MM.1S (cell line): ENCODE measurements around the gene ADAMTS17.

Experiments
- DNase-seq: peaks from one replicate; pipeline ENCODE4 v3.0.0-alpha.2; 2015
- H2AFZ ChIP-seq: fragments of 300-600 bp; sonication (generic); 2 replicates; pipeline ENCODE4 v1.6.0; 2016; ENCODE audit warnings: antibody characterized with exemption, low read length
- H3F3A ChIP-seq: fragments of 300-600 bp; sonication (generic); 2 replicates; pipeline ENCODE4 v1.6.1; 2016; ENCODE audit warnings: mild to moderate bottlenecking, antibody characterized with exemption, low read length, moderate library complexity, mixed read lengths; ENCODE audit not compliant: insufficient read depth
- H3K27ac ChIP-seq: fragments of 300-600 bp; sonication (generic); 2 replicates; pipeline ENCODE4 v1.5.1; 2016; ENCODE audit warnings: mild to moderate bottlenecking, low read length
- H3K27me3 ChIP-seq: fragments of 300-600 bp; sonication (generic); replicated peaks from 2 replicates; pipeline ENCODE4 v1.6.0; 2016; ENCODE audit warnings: low read length; ENCODE audit not compliant: insufficient read depth
- H3K36me3 ChIP-seq: fragments of 300-600 bp; sonication (generic); replicated peaks from 2 replicates; pipeline ENCODE4 v1.6.1; 2016; ENCODE audit warnings: mild to moderate bottlenecking, low read length, mixed read lengths; ENCODE audit not compliant: insufficient read depth
- H3K4me1 ChIP-seq: fragments of 300-600 bp; sonication (generic); 2 replicates; pipeline ENCODE4 v1.6.1; 2016; ENCODE audit warnings: low read length, mixed read lengths
- H3K4me2 ChIP-seq: fragments of 300-600 bp; sonication (generic); 2 replicates; pipeline ENCODE4 v1.6.0; 2016; ENCODE audit warnings: low read depth, low read length
- H3K4me3 ChIP-seq: fragments of 300-600 bp; sonication (generic); 2 replicates; pipeline ENCODE4 v1.5.1; 2016; ENCODE audit warnings: low read length, mixed read lengths
- H3K79me2 ChIP-seq: fragments of 300-600 bp; sonication (generic); 2 replicates; pipeline ENCODE4 v1.6.1; 2016; ENCODE audit warnings: mixed run types, low read length, mixed read lengths
- H3K9ac ChIP-seq: fragments of 300-600 bp; sonication (generic); 2 replicates; pipeline ENCODE4 v1.6.1; 2016; ENCODE audit warnings: low read length, mixed read lengths
- H3K9me2 ChIP-seq: fragments of 300-600 bp; sonication (generic); replicated peaks from 2 replicates; pipeline ENCODE4 v1.6.1; 2016; ENCODE audit warnings: mild to moderate bottlenecking, low read length, mixed read lengths; ENCODE audit not compliant: insufficient read depth
- H3K9me3 ChIP-seq: fragments of 300-600 bp; sonication (generic); replicated peaks from 2 replicates; pipeline ENCODE4 v1.6.1; 2016; ENCODE audit warnings: mild to moderate bottlenecking, low read length, mixed read lengths; ENCODE audit not compliant: insufficient read depth
- H4K20me1 ChIP-seq: fragments of 300-600 bp; sonication (generic); 2 replicates; pipeline ENCODE4 v1.6.1; 2016; ENCODE audit warnings: mild to moderate bottlenecking, low read length, moderate library complexity, mixed read lengths; ENCODE audit not compliant: insufficient read depth
- EZH2 ChIP-seq: fragments of 300-600 bp; sonication (generic); optimal IDR thresholded peaks from 2 replicates; pipeline ENCODE3; 2017; ENCODE audit warnings: low read depth, mild to moderate bottlenecking, antibody characterized with exemption, low read length, mixed read lengths
- EZH2phosphoT487 ChIP-seq: fragments of 300-600 bp; sonication (generic); IDR thresholded peaks from 2 replicates; pipeline ENCODE4 v1.6.1; 2018; ENCODE audit warnings: antibody characterized with exemption, low read length
- TF ChIP-seq, protein P1 (sequence below): fragments of 300-600 bp; sonication (generic); IDR thresholded peaks from 2 replicates; pipeline ENCODE4 v1.5.1; 2016; ENCODE audit warnings: antibody characterized with exemption, low read length, mixed read lengths

Gene ADAMTS17

DNA sequence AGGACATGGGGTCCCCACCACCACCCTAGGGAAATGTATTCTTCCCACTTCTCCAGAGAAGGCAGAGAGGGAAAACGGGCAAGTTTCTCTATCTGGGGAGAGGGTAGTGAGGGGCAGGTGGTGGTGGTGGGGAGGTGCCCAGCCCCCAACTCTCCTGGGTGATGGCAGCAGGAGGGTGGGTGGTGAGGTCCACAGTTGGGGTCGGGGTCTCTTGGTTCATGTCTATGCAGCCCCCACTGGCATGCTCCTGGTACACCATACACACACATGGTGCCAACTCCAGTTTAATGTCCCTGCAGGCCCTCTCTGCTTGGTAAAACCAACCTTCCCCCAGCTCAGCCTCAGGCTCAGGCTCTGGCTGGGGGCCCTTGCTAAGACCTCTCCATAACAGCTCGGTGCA lies 354.1 kb downstream of the ADAMTS17 start:
- Histone ChIP-seq H3K27ac (no peak overlapping the region), H3K27me3 (no peaks in the 10 kb centered on the region), H4K20me1 (no peaks in the 10 kb centered on the region), H2AFZ (no peak overlapping the region), H3K9me3 (no peaks in the 10 kb centered on the region), H3K9ac (no peak overlapping the region), H3K4me3 (no peak overlapping the region), H3F3A (no peaks in the 10 kb centered on the region), H3K9me2 (no peaks in the 10 kb centered on the region), H3K4me1 (no peaks in the 10 kb centered on the region), H3K36me3 (no peaks in the 10 kb centered on the region), H3K79me2 (no peaks in the 10 kb centered on the region), H3K4me2 (no peak overlapping the region)
- DNase-seq, result no peak
- TF ChIP-seq EZH2phosphoT487 (no peak), EZH2 (no peak)
- TF ChIP-seq, protein P1, sequence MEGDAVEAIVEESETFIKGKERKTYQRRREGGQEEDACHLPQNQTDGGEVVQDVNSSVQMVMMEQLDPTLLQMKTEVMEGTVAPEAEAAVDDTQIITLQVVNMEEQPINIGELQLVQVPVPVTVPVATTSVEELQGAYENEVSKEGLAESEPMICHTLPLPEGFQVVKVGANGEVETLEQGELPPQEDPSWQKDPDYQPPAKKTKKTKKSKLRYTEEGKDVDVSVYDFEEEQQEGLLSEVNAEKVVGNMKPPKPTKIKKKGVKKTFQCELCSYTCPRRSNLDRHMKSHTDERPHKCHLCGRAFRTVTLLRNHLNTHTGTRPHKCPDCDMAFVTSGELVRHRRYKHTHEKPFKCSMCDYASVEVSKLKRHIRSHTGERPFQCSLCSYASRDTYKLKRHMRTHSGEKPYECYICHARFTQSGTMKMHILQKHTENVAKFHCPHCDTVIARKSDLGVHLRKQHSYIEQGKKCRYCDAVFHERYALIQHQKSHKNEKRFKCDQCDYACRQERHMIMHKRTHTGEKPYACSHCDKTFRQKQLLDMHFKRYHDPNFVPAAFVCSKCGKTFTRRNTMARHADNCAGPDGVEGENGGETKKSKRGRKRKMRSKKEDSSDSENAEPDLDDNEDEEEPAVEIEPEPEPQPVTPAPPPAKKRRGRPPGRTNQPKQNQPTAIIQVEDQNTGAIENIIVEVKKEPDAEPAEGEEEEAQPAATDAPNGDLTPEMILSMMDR, result no peak

DNA sequence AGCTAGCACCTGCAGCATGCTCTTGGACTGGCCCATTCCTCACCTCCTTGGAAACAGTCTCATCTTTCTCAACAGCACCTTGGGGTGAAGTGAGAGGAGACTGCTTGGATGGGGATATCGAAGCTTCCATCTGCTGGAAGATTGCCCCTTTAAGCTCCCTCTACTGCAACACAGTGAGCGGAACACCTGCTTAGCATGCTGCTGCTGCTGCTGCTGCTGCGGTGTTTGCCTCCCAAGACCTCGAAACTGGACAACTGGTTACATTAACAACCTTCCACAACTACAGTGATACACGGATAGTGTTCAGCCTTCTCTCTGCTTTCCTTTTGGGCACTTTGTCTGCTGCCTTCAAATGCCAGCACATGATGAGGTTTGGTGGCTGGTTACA lies 354.7 kb downstream of the ADAMTS17 start:
- Histone ChIP-seq H3K27ac (no peak overlapping the region), H3K4me1 (no peaks in the 10 kb centered on the region), H3K36me3 (no peaks in the 10 kb centered on the region), H3K79me2 (no peaks in the 10 kb centered on the region), H4K20me1 (no peaks in the 10 kb centered on the region), H3K9me2 (no peaks in the 10 kb centered on the region), H3K27me3 (no peaks in the 10 kb centered on the region), H3K9me3 (no peaks in the 10 kb centered on the region), H2AFZ (no peak overlapping the region), H3K4me2 (no peak overlapping the region), H3K9ac (no peak overlapping the region), H3F3A (no peaks in the 10 kb centered on the region), H3K4me3 (no peak overlapping the region)
- DNase-seq, result no peak
- TF ChIP-seq EZH2phosphoT487 (no peak), EZH2 (no peak)
- TF ChIP-seq, protein P1, result no peak

DNA sequence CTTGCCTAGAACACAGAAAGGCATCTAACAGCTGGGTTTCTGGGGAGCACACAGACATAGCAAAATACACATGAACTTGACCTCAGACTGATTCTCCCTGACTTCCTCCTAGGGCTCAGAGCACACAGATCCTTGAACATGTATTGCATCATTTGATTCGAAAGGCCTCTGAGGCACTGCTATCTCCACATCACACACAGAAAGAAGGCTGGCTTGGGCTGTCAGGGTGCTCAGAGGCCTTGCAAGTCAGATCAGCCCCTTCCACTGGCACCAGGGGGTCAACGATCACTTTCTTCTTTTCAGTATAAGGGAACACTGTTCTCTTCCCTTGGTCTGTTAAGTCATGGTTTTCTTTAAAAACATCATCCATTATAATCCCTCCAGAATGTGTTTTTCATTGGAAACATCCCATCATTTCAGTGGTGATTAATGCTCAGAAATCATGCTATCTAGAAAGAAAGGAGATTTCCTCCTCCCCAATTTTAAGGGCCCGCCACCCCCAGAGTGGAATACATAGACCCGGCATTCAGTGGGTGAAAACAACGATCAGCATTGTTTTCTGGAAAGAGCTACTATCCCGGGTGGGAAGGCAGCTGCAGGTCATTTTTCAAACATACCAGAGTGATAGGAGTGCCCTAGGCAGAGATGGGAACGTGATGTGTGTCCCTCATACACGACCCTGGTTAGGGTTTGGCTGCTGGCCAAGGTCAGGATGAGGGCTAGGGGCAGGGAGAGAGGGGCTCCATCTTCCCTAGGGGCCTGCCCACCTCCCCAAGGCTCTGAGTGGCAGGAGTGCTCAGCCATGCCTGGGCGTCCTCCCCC lies 355.3 kb downstream of the ADAMTS17 start:
- H4K20me1 ChIP-seq, result no peaks in the 10 kb centered on the region
- no peak overlapping the region for H3K27ac ChIP-seq
- no peak overlapping the region for H3K4me3 ChIP-seq
- H3F3A ChIP-seq, result no peaks in the 10 kb centered on the region
- no peak for DNase-seq
- no peaks in the 10 kb centered on the region for H3K36me3 ChIP-seq
- no peaks in the 10 kb centered on the region for H3K4me1 ChIP-seq
- H3K9ac ChIP-seq, result no peak overlapping the region
- TF ChIP-seq EZH2phosphoT487, result no peak
- TF ChIP-seq EZH2, result no peak
- TF ChIP-seq, protein P1, result no peak
- no peak overlapping the region for H3K4me2 ChIP-seq
- H2AFZ ChIP-seq, result no peak overlapping the region
- no peaks in the 10 kb centered on the region for H3K9me2 ChIP-seq
- H3K79me2 ChIP-seq, result no peaks in the 10 kb centered on the region
- no peaks in the 10 kb centered on the region for H3K9me3 ChIP-seq
- H3K27me3 ChIP-seq, result no peaks in the 10 kb centered on the region
